GM19455 (cell line): ENCODE data around the gene ELP5.

ENCODE experiments used
- ATAC-seq: cut with Tn5 transposase; IDR thresholded peaks from one replicate; pipeline ENCODE4 v1.9.1; 2021; ENCODE audit not compliant: unreplicated experiment

The ELP5 gene

GRCh38 chr17:7252176-7253043, at the start of gene ELP5:
Gene ELP5 (plus strand): TSS chr17:7252215. CDS start chr17:7252551, 336 bp downstream.
- peak; percentile 40 for ATAC-seq

- no peak for ATAC-seq
These were observed 48.6 kb upstream of the ELP5 start for GRCh38 chr17:7203391-7203790.

GRCh38 chr17:7204336-7204735, 47.7 kb upstream of the ELP5 start:
- no peak for ATAC-seq

- ATAC-seq, result peak; percentile 71
These were observed 47.1 kb upstream of the ELP5 start for GRCh38 chr17:7204828-7205461.

- ATAC-seq, result no peak
These were observed 46.5 kb upstream of the ELP5 start for GRCh38 chr17:7205561-7205960.

- ATAC-seq, result no peak
These were observed 44.7 kb upstream of the ELP5 start for GRCh38 chr17:7207120-7208001.

GRCh38 chr17:7208027-7208571, 43.9 kb upstream of the ELP5 start:
- no peak for ATAC-seq

- ATAC-seq, result no peak
These were observed 43.1 kb upstream of the ELP5 start for GRCh38 chr17:7208754-7209460.

- ATAC-seq, result no peak
These were observed 40.3 kb upstream of the ELP5 start for GRCh38 chr17:7211491-7212273.

- ATAC-seq, result no peak
These were observed 38.1 kb upstream of the ELP5 start for GRCh38 chr17:7213895-7214299.

GRCh38 chr17:7214300-7215135, 37.5 kb upstream of the ELP5 start:
- peak; percentile 81 for ATAC-seq

GRCh38 chr17:7215136-7215638, 36.8 kb upstream of the ELP5 start:
- no peak for ATAC-seq

- no peak for ATAC-seq
These were observed 36.3 kb upstream of the ELP5 start for GRCh38 chr17:7215652-7216180.

- no peak for ATAC-seq
These were observed 35.5 kb upstream of the ELP5 start for GRCh38 chr17:7216242-7217112.

- no peak for ATAC-seq
These were observed 34.7 kb upstream of the ELP5 start for GRCh38 chr17:7217113-7217987.

GRCh38 chr17:7218166-7218565, 33.8 kb upstream of the ELP5 start:
- no peak for ATAC-seq
